Keratinocyte (primary cell): ENCODE measurements around the gene RPL13.

ENCODE experiments used
- EZH2 ChIP-seq: IDR thresholded peaks from one replicate; pipeline ENCODE4 v1.6.1; 2012; ENCODE audit warnings: inconsistent platforms, mild to moderate bottlenecking, low read length, moderate library complexity
- TF ChIP-seq, protein P1 (sequence below), 3 experiments: IDR thresholded peaks in 1 of 3; conservative IDR thresholded peaks in 1 of 3; optimal IDR thresholded peaks in 1 of 3; 2 replicates in 2 of 3; 3 replicates in 1 of 3; pipeline versions ENCODE3 to v1.5.1; 2011; ENCODE audit warnings: low read length in 3 of 3, mild to moderate bottlenecking in 3 of 3, moderate library complexity in 2 of 3, control low read depth in 1 of 3, inconsistent platforms in 1 of 3; ENCODE audit not compliant: insufficient read depth in 2 of 3; ENCODE audit errors: extremely low read depth in 1 of 3

DNA sequence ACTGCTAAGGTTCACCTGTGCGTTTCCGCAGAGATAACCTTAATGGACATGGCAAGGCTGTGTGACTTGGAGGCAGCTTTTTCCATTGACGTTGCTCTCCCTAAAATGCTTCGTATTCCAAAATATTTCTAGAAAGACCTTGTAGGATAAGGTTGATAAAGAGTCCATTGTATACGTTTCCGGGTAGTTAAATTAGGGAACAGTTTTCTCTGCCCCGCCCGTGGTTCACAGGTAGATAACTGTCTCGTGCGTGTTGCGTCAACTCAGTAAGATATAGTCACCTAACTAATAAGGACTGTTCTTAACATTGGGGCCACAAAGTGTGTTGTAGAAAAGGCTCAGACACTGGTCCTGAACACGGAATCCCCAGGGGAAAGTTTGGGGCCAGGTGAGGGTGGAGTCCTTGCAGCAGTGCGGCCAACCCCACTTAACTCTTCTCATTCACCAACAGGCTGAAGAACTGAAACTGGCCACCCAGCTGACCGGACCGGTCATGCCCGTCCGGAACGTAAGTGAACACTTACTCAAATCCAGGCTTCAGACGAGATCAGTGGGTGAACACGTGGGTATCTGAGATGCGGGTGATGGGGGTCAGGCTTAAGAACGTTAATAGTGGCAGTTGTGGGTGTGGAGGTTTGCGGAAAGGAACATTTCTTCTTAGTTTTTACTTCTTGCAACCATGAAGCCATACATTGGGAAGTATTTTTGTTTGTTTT, 1.6 kb downstream of the RPL13 start:
- TF ChIP-seq, protein P1, sequence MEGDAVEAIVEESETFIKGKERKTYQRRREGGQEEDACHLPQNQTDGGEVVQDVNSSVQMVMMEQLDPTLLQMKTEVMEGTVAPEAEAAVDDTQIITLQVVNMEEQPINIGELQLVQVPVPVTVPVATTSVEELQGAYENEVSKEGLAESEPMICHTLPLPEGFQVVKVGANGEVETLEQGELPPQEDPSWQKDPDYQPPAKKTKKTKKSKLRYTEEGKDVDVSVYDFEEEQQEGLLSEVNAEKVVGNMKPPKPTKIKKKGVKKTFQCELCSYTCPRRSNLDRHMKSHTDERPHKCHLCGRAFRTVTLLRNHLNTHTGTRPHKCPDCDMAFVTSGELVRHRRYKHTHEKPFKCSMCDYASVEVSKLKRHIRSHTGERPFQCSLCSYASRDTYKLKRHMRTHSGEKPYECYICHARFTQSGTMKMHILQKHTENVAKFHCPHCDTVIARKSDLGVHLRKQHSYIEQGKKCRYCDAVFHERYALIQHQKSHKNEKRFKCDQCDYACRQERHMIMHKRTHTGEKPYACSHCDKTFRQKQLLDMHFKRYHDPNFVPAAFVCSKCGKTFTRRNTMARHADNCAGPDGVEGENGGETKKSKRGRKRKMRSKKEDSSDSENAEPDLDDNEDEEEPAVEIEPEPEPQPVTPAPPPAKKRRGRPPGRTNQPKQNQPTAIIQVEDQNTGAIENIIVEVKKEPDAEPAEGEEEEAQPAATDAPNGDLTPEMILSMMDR (optimal IDR thresholded peaks at IDR 0.05 in 1 of 3, IDR thresholded peaks at IDR 0.05 in 1 of 3, conservative IDR thresholded peaks at IDR 0.05 in 1 of 3; ENCODE audit: extremely low read depth in 1 of 3, insufficient read depth in 2 of 3, low read length in 3 of 3): no peak
- TF ChIP-seq EZH2: no peak
